Germinal center (tissue), 1 donor: ENCODE results near the gene PRDM16.

ENCODE experiments used
- DNase-seq: peaks from one replicate; pipeline ENCODE4 v3.0.0; 2012; ENCODE audit warnings: mixed read lengths, low spot score

The PRDM16 gene

DNA sequence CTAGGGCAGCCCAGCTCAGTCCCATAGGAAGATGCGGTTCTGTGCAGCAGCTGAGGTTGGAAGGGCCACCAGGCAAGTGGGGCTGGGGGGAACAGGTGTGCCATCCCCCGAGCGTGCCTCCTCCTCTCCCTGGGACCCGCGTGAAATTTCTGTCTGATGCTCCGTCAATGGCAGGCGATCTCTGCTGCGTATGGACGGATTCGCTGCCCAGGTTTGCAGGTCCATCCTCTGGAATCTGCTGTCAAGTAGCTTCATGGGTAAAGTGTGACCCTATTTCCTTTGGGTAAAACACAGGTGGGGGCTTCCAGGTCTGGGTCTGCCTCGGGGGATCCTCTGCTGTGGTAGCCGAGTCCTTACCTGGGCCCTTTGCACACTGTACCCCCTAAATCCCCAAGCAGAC is 270.9 kb downstream of the PRDM16 start:
- no peak for DNase-seq

DNA sequence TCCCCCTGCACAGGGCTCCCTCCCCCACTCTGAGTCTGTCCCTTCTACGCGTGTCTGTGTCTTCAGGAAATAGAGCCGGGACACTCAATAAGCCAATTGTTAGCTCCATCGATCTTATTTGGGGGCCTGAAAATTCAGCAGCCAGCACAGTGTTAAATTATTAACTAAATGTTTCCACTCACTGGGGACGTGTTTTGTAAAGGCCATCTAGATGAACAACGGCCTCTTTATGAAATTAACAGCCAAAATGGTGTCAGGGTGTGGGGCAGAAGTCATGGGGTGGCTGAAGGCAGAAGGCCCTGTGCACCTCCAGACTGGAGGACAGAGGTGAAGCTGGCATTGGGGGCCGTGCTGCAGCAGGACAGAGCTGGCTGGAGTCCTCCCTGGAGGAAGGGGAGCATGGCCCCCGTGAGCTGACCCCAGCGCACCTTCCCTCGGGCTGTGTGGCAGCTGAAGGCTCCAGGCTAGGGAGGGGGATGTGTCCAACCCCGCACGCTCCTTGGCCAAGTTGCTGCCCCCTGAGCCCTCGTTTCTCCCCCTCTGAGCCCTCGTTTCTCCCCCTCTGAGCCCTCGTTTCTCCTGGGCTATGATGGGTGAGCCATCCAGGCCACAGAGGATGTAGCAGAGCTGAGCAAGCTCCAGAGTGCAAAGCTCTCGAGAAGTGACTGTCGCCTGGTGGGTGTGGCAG is 271.7 kb downstream of the PRDM16 start:
- no peak for DNase-seq

DNA sequence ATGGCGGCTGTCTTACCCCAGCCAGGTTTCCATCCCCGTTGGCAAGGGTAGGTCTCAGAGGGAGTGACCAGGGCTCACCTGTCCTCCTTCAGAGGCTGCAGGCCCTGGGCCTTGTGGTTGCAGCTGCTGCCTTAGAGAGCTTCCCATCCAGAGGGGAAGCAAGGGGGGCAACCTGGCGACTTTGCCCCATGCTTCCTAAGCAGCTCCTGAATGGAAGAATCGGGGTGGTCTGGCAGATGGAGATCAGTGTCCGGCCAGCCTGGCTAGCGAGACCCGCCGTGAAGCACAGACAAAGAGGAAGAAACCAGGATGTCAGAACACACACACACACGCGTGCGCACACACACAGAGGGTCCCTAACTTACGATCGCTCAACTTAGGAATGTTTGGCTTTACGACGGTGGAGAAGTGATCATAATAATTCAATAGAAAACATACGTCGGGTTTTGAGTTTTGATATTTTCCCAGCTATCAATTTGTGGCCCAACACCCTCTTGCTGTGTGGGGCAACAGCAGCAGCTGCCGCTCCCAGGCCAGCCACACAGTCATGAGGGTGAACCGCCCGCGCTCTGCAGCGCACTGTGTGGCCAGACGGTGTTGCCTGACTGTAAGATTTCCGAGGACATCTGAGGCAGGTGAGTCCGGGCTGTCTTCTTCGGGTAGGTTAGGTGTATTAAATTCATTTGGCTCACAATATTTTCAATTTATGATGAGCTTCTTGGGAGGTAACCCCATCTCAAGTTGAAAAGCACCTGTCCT is 272.4 kb downstream of the PRDM16 start:
- DNase-seq = no peak

DNA sequence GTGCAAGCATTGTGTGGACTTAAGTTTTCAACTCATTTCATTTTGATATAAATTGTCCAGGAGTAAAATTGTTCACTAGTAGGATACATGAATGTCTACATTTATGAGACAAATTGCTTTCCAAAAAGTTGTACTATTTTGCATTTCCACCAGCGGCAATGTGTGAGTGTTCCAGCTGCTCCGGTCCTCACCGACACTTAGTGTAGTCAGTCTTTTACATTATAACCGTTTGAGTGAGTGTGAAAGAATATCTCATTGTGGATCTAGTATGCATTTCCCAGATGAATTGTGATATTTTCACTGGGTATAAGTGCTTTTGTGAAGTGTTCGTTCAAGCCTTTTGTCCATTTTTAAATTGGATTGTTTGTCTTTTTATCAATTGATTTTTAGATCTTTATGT is 274.0 kb downstream of the PRDM16 start:
- no peak for DNase-seq

DNA sequence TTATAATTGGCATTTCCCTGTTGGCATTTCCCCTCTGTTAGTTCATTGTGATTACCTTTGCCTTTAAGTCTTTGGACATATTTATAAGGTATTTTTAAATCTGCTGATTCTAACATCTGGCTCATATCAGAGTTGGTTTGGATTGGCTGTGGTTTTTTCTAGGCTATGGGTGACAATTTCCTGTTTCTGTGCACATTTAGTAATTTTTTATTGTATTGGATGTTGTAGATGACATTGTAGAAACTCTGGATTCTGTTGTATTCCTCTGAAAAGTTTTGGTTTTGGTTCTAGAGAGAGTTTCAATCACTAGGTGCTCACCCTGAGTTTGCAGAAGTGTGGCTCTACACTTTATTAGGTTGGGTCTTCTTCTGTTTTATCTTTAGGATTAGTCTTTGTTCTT is 275.4 kb downstream of the PRDM16 start:
- no peak for DNase-seq

DNA sequence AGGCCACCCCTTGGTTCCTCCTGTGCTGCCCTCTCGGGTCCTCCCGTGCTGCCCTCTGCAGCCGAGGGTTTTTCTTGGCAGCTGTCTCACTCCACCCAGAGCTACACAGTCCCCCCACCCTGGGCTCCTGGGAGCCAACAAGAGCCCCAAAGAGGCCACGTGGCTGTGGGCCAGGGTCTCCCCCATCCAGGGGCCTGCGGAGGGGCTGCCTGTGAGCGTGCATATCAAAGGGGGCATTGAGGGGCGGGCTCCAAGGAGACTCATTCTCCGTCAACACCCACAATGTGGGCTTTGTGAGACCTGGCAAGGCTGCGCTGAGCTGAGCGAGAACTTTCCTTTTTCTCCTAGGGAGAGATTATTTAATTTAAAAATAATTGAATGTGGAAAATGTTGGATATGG is 276.8 kb downstream of the PRDM16 start:
- DNase-seq = no peak

DNA sequence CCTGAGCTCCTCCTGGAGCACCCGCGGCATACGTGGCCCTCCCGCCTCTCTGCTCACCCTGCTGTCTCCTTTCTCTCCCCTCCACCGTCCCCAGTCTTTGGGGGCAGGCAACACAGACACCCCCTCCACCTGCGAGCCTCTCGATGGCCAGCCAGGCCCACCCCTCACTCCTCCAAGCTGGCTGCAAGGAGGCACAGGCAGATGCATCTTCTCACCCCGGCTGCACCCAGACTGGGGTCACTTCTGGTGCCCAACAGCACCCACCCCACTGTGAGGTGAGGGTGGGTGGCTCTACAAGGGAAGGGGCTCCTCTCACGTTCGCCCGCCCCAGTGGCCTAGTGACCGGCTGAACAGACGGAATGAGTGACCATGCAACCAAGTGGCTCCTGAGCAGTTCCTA is 277.5 kb downstream of the PRDM16 start:
- DNase-seq = no peak

DNA sequence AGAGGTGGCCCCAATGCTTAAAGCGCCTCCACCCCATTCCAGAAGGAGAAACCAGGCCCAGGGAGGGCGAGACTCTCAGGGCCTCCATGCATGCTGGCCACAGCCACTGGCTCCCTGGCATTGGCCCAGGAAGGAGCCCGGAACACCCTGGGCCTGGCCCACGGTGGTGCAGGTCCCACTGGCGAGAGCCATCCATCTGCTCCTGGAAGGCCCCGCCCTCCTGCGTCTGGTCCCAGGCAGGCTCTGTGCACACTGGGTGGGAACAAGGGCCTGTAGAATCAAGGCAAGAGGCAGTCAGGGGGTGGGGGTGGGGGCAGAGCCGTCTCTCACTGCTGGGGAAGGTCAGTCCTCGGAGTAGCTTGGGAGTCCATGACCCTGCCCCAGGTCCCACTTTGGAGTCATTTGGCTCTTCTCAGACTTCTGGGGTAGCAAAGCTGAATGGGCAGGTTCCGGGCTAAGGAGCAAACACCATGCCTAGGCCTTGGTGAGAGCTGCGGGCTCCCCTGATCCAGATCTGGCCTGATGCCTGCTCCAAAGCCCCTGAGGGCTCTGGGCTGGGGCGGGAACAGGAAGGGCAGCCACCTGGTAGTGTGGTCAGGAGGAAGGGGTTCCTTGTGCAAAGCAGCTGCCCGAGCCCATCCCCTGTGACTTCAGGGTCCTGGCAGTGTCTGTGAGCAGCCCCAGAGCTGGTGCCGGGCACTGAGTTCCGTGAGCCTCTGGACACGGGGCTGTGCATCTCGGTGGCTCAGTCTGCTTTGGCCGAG is 278.4 kb downstream of the PRDM16 start:
- DNase-seq = no peak

DNA sequence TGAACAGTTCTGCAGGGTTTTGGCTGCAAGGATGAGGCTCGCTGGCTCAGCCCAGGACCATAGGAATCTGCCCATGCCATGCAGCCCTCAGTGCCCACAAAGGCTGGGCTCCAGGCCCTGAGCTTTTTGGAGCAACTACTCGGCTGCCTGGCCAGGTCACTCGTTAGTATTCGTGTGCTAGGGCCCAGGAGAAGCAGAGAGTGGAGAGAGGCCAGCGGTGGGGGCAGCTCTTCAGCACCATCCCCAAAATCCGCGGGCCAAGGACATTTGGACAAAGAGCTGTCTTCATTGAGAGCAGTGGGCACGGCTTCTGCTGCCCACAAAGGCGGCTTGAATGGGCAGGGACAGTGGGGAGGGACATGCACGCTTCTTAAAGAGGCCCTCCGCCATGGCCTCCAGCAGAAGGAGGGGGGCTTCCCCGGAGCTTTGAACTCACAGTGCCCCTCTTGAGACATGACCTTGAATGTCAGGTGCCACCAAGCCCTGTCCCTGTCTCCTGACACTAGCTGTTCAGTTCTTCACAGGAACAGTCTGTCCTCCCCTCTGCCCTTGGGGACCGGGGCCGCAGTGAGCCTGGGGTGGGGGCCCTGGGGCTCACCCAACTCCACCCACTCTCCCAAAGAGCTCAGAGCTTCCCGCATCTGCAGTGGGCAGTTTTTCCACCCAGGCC is 279.3 kb downstream of the PRDM16 start:
- no peak for DNase-seq

DNA sequence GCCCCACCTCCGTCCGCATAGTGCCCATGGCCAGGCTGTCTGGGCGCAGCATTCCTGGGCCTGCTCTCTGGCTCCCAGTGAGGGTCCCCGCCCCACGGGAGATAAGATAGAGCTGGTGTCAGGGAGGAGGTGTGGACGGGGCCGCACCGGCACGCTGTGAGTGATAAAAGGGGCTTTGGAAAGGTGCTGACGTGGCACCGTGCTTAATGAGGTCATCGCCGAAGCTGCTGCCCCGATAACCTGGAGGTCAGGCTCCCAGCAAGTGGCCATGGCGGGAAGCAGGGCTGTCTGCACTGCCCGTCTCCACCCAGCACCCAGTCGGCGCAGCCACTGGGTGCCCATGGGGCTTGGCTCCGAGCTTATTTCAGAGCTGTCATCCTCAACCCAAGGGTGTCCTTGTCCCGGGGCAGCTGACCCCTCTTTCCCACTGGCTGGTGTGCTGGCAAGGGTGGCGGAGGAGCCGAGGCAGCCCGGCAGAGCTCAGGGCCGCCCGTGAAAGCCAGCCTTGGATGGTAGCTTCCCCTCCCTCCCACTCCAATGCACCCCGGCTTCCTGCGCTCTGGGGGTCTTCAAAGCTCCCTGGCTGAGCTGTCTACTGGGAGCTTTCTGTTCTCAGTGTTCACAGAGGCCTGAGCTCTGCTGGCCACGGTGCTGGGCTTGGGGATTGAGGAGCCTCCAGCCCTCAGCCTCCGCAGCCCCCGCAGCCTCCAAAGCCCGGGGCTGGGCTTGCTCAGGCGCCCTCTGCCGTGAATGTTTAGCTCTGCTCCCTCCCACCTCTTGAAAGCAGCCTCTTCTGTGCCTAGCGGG is 280.4 kb downstream of the PRDM16 start:
- DNase-seq = no peak

DNA sequence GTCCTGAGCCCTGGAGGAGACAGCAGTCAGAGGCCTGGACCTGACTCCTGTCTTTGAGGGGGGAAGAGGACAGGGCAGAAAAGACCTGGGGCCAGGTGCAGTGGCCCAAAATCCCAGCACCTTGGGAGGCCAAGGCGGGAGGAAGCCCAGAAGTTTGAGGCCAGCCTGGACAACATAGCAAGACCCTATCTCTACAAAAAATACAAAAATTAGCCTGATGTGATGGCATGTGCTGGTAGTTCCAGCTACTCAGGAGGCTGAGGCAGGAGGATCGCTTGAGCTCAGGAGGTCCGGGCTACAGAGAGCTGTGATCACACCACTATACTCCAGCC is 280.9 kb downstream of the PRDM16 start:
- no peak for DNase-seq

DNA sequence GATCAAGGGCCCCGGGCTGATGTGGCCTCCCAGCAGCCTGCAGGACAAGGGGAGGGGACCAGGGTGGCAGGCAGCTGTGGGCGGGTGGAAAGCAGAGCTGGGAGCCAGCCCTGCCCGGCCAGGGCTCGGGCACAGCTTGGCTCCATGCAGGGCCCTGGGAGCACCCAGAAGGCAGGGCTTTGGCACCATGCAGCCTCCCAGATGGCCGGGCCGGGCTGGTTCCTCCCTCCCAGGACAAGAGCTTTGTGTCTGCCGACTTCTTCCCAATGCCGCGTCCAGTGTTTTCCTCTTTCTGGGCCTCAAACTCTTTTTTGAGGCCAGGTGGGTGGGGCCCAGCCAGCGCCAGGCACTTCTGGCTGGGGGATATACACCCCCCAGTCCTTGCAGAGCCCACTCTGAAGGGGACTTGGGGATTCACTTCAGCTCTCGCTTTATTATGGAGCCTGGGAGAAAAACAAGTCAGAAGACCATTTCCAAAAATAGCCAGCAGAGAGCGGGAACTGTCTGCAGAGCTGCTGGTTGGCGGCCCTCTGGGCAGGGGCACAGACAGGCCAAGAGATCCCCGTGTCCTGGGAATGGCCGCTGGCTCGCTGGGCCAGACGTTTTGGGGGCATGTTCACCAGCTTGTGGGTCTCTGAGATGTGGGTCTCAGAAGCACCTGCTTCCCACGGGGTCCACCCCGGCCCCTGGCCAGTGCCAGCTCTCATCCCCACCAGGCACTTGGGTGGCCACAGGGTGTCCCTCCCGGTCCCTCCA is 281.7 kb downstream of the PRDM16 start:
- DNase-seq = no peak

DNA sequence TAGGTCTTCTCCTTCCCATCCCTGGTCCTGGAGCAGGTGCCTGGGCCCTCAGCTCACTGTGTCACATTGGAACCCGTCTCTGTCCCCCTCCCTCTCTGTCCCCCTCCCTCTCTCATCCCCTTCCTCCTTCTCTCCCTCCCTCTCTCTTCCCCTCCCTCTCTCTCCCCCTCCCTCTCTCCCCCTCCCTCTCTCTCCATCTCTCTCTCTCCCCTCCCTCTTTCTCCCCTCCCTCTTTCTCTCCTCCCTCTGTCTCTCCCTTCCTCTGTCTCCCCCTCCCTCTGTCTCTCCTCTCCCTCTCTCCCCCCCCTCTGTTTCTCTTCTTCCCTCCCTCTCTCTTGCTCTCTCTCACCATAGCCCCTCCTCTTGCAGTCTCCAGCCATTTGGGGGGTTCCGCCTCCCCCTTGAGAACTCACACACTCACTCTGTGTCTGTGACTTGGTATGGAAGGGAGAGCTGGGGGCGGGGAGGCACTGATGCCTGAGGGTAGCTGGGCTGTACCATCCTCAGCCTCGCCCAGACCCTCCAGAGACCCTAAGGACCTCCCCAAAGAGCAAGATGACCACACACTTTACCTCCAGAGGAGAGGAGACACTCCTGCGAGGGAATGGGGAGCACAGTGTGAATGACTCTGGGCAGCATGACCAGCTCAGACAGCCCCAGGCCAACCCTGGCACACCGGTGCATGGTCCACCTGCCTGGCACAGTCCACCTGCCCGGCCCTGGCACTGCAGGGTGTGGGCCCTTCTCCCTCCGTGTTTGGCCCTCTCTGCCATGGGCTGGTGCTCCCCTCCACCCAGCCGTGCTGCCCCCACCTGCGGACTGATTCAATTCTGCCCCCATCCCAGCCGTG is 282.7 kb downstream of the PRDM16 start:
- no peak for DNase-seq

DNA sequence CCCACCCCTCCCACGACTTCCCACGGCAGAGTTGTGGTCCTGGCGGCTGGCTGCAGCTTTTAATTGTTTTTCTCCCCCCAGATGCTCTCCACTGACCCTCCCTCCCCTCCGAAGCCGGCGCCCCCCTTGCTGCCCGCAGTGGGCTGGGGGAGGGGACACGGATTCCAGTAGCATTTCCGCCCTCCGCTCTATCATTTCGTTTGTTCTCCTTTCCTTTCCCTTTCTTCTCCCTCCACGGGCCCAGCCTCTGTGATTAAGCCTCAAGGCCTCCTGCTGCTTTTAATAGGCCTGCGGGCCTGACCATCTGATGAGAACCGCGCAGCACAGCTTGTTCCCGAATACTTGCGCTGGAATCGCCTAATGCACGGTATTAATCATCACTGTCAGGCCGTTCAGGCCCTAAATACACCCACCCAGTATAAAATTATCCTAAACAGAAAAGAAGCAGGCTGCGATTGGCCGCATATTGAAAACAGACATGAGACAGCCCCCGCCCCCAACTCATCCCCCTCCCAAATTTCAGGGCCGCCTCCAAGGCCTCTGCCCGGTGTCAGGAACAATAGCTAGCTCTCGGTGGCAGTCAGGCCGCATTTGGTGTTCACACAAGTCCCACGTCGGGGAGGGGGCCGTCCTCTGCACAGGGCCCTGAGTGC is 283.4 kb downstream of the PRDM16 start:
- no peak for DNase-seq

DNA sequence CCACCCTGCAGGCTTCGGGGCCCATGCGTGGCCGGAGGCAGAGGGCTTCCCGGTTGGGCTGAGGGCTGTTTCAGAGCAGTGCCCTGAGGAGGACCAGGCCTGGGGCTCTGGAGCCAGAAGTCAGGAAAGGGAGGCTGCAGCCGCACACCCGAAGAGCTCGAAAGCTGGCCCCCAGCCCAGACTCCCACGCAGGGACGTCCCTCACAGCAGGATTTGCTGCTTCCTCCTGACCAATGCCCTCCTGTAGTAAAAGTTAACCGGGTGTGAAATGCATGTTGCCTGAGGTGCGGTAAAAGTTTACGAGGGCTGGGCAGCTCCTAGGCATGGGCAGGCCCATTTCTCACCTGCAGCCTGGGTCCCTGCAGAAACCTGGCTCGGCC is 283.9 kb downstream of the PRDM16 start:
- no peak for DNase-seq

DNA sequence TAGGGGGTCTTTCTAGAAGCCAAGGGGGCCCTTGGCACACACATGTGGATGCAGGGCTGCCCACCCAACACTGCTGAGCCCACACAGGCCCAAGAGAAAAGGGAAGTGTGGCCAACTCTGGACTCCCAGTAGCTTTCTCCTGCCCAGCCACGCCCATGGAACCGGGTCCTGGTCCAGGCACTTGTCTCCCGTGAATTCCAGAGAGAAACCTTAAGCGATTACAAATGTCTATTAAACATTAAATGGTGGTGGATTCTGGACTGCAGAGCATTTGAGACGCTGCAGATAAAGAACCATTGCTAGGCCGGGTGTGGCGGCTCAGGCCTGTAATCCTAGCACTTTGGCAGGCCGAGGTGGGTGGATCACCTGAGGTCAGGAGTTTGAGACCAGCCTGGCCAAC is 284.9 kb downstream of the PRDM16 start:
- DNase-seq = no peak

DNA sequence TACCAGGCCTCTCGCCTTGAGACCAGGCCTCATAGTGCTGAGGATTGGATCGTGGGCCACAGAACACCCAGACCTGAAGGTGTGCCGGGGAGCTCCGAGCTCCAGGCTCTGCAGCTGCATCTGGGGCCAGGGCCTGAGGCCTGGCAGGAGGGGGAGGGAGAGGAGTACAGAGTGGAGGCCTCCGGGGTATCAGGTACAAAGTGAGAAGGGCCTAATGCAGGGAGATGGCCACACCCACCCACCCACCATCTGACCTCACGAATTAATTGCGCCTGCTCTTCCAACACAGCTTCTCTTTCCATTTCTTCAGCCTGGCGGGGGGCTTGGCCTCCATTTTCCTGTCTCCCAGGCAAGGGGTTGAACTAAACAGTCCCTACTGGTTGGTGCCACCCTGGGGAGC is 286.1 kb downstream of the PRDM16 start:
- no peak for DNase-seq

DNA sequence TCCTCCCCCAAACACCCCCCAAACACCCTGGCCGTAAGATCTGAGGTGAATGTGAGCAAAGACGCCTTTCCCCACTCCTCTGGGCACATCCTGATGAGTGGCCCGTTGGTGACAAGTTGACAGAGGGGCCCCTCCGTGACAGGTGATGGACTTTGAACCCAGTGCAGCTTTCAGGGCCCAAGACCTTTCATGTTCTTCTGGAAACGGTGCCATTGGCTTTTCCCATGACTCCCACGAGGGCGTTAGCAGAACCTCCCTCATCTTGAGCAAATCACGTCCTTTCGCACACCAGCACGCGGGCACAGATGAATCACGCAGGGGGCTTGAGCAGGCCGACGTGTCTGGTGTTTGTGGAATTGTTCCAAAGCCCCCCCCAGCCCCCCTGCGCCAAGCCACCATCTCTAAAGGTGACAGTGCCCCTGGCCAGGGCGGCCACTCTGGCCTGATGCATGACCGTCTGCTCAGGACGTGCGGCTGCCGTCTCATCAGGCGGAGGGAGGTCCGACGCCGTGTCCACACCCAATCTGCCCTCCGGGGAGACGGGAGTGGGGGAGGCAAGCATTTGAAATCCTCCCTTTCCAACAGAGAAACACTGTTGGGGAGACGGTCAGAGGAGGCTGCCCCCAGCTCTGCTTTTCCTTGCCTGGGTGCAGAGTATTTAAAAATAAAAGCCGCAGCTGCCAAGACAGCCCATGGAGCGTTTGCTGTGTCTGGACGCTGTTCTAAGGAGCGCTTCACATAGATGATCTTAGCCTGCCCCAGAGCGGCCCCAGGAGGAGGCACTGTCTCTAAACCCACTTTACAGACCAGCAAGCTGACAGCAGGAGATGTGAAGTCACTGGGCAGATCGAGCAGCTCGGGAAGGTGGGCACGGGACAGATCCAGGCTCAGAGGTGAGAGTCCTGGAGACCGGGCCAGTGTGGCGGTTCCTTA is 287.2 kb downstream of the PRDM16 start:
- DNase-seq = no peak
